Motor neuron (in vitro differentiated cells): Measurements from ENCODE around the gene STEAP1B. TPM values are rescaled to one million over a fixed set of nuclear protein-coding genes. Genes with fewer than 3 reads are reported as not detected.
A peak's percentile ranks its signal among the peaks of the same experiment; 100 is the strongest.

Experiments used
- ATAC-seq, 8 experiments: fragments of 200-7000 bp; cut with Tn5 transposase; replicated peaks in 6 of 8; 2 replicates each; pipeline ENCODE4 v1.8.0; 2021; ENCODE audit warnings: mild to moderate bottlenecking in 8 of 8, moderate library complexity in 8 of 8
- H3K27ac ChIP-seq, 2 donors: fragments of 250-450 bp; sonication (Bioruptor Pico); 2 replicates each; pipeline ENCODE4 v1.9.0; 2021; ENCODE audit warnings: antibody characterized with exemption in 2 of 2, mild to moderate bottlenecking in 2 of 2, moderate library complexity in 1 of 2
- H3K4me1 ChIP-seq, 2 donors: fragments of 250-450 bp; sonication (Bioruptor Pico); replicated peaks in 1 of 2; 2 replicates each; pipeline ENCODE4 v1.6.1; 2021; ENCODE audit warnings: antibody characterized with exemption in 2 of 2, mild to moderate bottlenecking in 2 of 2, moderate library complexity in 1 of 2
- H3K4me3 ChIP-seq, 5 donors: fragments of 250-450 bp; sonication (Bioruptor Pico); 2 replicates each; pipeline ENCODE4 v1.9.0; 2021; ENCODE audit warnings: antibody characterized with exemption in 5 of 5, mild to moderate bottlenecking in 5 of 5, moderate library complexity in 4 of 5
- WGBS, 10 experiments: fragments of 450-650 bp; shearing (Covaris generic); methylation state at CpG; one replicate each; pipeline ENCODE4 v1.0.0; 2022; 5-methylcytosine and 5-hydroxymethylcytosine counted together
- in situ Hi-C, 9 experiments: fragments of 400-800 bp; cut with MboI; loops; one replicate each; pipeline ENCODE4 v1.15.0; 2021; ENCODE audit warnings: low sequenced_read_pairs in 9 of 9, low pct_unique_long_range_greater_than_20kb in 2 of 9; ENCODE audit not compliant: unreplicated experiment in 9 of 9
- total RNA-seq, 8 experiments: library from RNA; unstranded; fragments of 300-600 nt; gene quantifications; 2 replicates each; pipeline versions ENCODE4 v1.2.3 to v1.2.4, GENCODE V29; 2022

The STEAP1B gene
- total RNA-seq, 8 experiments from 2014 or later: 0.11 to 5.3 (median 2.5) TPM

GRCh38 chr7:22380333-22380732, 119.7 kb downstream of the STEAP1B start:
- H3K4me3 ChIP-seq: no peak overlapping the region
- no peak overlapping the region for H3K27ac ChIP-seq
- peaks cover 10 to 12% of the 10 kb centered on the region in 2 donors for H3K4me1 ChIP-seq
- in situ Hi-C loops: no loop called here
- 71 to 100% (median 100%) methylated on average over 1 of the region's 2 CpGs; no CpG with 5 or more reads in 5 of the 10 experiments for WGBS, 10 experiments
- no peak for ATAC-seq

- in situ Hi-C loops: no loop called here
- 45 to 100% (median 71%) methylated on average over 2 to 6 of the region's 7 CpGs; no CpG with 5 or more reads in 1 of the 10 experiments for WGBS, 10 experiments
- ATAC-seq: peak in 4 of 8 experiments; percentile 17 to 70 (median 19)
- no peak overlapping the region for H3K27ac ChIP-seq
- no peak overlapping the region for H3K4me3 ChIP-seq
- peaks cover 10 to 12% of the 10 kb centered on the region in 2 donors for H3K4me1 ChIP-seq
Measured at GRCh38 chr7:22378199-22378980, 121.6 kb downstream of the STEAP1B start.

- Histone ChIP-seq H3K4me3 (no peak overlapping the region), H3K4me1 (peaks cover 10 to 12% of the 10 kb centered on the region in 2 donors), H3K27ac (peak overlapping the region in 1 of 2 donors; percentile 4)
- 20 to 75% (median 50%) methylated on average over 1 to 2 of the region's 2 CpGs; no CpG with 5 or more reads in 3 of the 10 experiments for WGBS, 10 experiments
- in situ Hi-C loops: no loop called here
- peak in 4 of 8 experiments; percentile 51 to 63 (median 54) for ATAC-seq
Measured at GRCh38 chr7:22377703-22378102, 122.3 kb downstream of the STEAP1B start.

- peaks cover 10 to 12% of the 10 kb centered on the region in 2 donors for H3K4me1 ChIP-seq
- no peak overlapping the region for H3K4me3 ChIP-seq
- no peak overlapping the region for H3K27ac ChIP-seq
- in situ Hi-C loops: no loop called here
- 80% methylated on average over 2 of the region's 2 CpGs; no CpG with 5 or more reads in 9 of the 10 experiments for WGBS, 10 experiments
- ATAC-seq: peak in 5 of 8 experiments; percentile 61 to 92 (median 71)
Measured at GRCh38 chr7:22375359-22376048, 124.5 kb downstream of the STEAP1B start.

- WGBS, 10 experiments: 67 to 100% (median 100%) methylated on average over 1 to 2 of the region's 2 CpGs; no CpG with 5 or more reads in 4 of the 10 experiments
Measured at GRCh38 chr7:22373911-22374310, 126.1 kb downstream of the STEAP1B start.

GRCh38 chr7:22373388-22373787, 126.6 kb downstream of the STEAP1B start:
- 45 to 100% (median 85%) methylated on average over 1 to 3 of the region's 3 CpGs; no CpG with 5 or more reads in 1 of the 10 experiments for WGBS, 10 experiments
- ATAC-seq: peak in 1 of 8 experiments; percentile 9

More at GRCh38 chr7:22373911-22374310, 126.1 kb downstream of the STEAP1B start:
- in situ Hi-C loops: no loop called here
- Histone ChIP-seq H3K27ac (no peak overlapping the region), H3K4me3 (no peak overlapping the region), H3K4me1 (peaks cover 10 to 12% of the 10 kb centered on the region in 2 donors)
- peak in 3 of 8 experiments; percentile 16 to 54 (median 22) for ATAC-seq

GRCh38 chr7:22372863-22373262, 127.1 kb downstream of the STEAP1B start:
- H3K4me3 ChIP-seq: no peak overlapping the region
- 43 to 100% (median 100%) methylated on average over 1 to 5 of the region's 6 CpGs; no CpG with 5 or more reads in 3 of the 10 experiments for WGBS, 10 experiments
- H3K4me1 ChIP-seq: peaks cover 4 to 5% of the 10 kb centered on the region in 2 donors
- ATAC-seq: no peak
- no peak overlapping the region for H3K27ac ChIP-seq
- in situ Hi-C loops: no loop called here

More at GRCh38 chr7:22373388-22373787, 126.6 kb downstream of the STEAP1B start:
- in situ Hi-C loops: no loop called here
- peaks cover 5 to 9% of the 10 kb centered on the region in 2 donors for H3K4me1 ChIP-seq
- H3K4me3 ChIP-seq: no peak overlapping the region
- no peak overlapping the region for H3K27ac ChIP-seq

GRCh38 chr7:22371878-22372277, 128.1 kb downstream of the STEAP1B start:
- Histone ChIP-seq H3K4me3 (no peak overlapping the region), H3K27ac (no peak overlapping the region), H3K4me1 (no peaks in the 10 kb centered on the region)
- no peak for ATAC-seq
- in situ Hi-C loops: no loop called here

Other genes with a start within 250 kb of the STEAP1B start
- 10 to 100 TPM in 5 of 8 experiments, 1 to 10 TPM in 3; 4.6 to 22.2 (median 14.2) TPM for gene RAPGEF5, start 143.0 kb downstream of the STEAP1B start, total RNA-seq
- 1 to 10 TPM in 4 of 8 experiments, not detected in 4; 1.0 to 9.3 (median 3.5) TPM for gene IL6, start 227.0 kb upstream of the STEAP1B start, total RNA-seq